ENCODE data around the gene TCHH.

Gene TCHH

DNA sequence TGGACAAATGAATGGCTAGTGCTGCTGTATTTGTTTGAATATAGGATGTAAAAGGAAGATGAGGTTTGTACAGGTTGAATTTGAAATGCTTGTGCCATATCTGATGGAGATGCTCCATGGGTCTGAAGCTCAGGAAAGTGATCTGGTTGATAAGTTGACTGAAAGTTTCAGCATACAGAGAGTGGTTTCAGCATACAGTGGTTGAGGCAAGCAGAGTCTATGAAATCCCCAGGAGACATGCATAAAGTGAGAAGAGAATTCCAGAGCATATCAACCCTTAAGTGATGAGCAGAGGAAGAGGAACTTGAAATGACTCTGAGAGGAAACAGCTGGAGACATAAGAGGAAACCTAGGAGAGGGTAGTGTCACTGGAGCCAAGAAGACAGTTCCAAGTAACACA is 48.1 kb downstream of the TCHH start:
- H3K4me3 ChIP-seq (replicated peaks; ENCODE audit: low read depth, low read length): no peak overlapping the region
- TF ChIP-seq, protein P1, sequence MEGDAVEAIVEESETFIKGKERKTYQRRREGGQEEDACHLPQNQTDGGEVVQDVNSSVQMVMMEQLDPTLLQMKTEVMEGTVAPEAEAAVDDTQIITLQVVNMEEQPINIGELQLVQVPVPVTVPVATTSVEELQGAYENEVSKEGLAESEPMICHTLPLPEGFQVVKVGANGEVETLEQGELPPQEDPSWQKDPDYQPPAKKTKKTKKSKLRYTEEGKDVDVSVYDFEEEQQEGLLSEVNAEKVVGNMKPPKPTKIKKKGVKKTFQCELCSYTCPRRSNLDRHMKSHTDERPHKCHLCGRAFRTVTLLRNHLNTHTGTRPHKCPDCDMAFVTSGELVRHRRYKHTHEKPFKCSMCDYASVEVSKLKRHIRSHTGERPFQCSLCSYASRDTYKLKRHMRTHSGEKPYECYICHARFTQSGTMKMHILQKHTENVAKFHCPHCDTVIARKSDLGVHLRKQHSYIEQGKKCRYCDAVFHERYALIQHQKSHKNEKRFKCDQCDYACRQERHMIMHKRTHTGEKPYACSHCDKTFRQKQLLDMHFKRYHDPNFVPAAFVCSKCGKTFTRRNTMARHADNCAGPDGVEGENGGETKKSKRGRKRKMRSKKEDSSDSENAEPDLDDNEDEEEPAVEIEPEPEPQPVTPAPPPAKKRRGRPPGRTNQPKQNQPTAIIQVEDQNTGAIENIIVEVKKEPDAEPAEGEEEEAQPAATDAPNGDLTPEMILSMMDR (IDR thresholded peaks at IDR 0.05; ENCODE audit: low read depth, low read length, missing control alignments): no peak
- DNase-seq (ENCODE audit: extremely low read depth, low read depth): no peak

DNA sequence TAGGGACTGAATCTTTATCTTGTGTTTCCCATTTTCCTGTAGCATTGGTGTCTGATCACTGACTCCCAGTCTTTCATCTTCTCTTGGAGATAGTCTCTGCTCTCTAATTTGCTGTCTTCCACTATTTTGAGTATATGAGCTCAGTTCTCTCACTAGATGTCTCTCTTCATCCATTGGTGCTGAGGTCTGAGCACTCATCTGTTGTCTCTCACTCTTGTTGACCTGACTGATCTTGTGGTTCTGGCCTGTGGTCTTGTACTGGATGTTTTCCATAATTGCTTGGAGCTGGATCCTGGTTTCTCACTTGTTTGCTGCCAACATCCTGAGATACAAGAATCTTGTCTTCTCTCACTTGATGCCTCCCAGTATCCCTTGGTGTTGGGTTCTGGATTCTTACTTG is 53.3 kb downstream of the TCHH start:
- TF ChIP-seq, protein P1 (IDR thresholded peaks at IDR 0.05; ENCODE audit: low read depth, low read length, missing control alignments): no peak
- no peak overlapping the region for H3K4me3 ChIP-seq (replicated peaks; ENCODE audit: low read depth, low read length)
- no peak for DNase-seq (ENCODE audit: extremely low read depth, low read depth)

Measured in HFF-Myc (cell line).